ENCODE measurements around the gene PDE7B.

Gene PDE7B

DNA sequence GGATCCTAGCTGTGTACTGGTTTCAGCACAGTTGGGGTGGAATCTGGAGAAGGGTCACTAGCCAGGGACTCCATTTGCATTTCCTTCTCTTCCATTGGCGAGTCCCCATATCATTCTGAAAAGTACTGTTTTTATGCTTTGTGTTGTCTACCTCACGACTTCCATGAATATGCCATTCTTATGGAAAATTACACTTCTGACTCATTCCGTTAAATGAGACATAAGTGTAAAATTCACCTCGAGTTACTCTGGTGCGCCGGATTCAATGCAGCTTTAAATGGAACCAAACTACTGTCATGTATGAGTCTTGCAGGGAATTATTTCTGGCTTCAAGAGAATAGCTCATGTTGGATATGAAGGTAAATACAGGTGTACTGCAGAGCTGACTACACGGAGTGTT lies 99.2 kb downstream of the PDE7B start:
- H3K4me3 Mint-ChIP-seq: no peak overlapping the region
- H3K36me3 Mint-ChIP-seq: no peaks in the 10 kb centered on the region
- H3K27me3 Mint-ChIP-seq: no peaks in the 10 kb centered on the region
- no peaks in the 10 kb centered on the region for H3K9me3 Mint-ChIP-seq (ENCODE audit: low read depth)
- H3K27ac Mint-ChIP-seq: no peak overlapping the region
- no peaks in the 10 kb centered on the region for H3K4me1 Mint-ChIP-seq (ENCODE audit: low read depth)

DNA sequence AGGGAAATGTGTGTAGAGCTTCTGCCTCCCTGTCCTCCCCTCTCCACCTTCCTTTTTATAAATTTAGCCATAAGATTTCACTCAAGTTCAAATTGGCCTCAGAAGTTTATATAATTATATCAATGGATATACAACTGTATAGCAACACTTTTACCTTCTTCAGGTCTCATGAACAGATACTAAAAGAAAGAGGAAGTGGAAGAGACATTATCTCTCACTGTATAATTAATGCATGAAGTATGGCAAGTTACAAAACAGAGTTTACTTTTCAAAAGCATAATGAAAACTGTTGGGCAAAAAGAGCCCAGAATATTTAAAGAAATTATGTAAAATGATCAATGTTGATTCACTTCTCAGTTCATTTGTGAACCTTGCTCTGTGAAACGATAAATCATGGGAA lies 99.7 kb downstream of the PDE7B start:
- no peaks in the 10 kb centered on the region for H3K27me3 Mint-ChIP-seq
- H3K4me3 Mint-ChIP-seq: no peak overlapping the region
- H3K36me3 Mint-ChIP-seq: no peaks in the 10 kb centered on the region
- H3K9me3 Mint-ChIP-seq (ENCODE audit: low read depth): no peaks in the 10 kb centered on the region
- H3K27ac Mint-ChIP-seq: no peak overlapping the region
- no peaks in the 10 kb centered on the region for H3K4me1 Mint-ChIP-seq (ENCODE audit: low read depth)

DNA sequence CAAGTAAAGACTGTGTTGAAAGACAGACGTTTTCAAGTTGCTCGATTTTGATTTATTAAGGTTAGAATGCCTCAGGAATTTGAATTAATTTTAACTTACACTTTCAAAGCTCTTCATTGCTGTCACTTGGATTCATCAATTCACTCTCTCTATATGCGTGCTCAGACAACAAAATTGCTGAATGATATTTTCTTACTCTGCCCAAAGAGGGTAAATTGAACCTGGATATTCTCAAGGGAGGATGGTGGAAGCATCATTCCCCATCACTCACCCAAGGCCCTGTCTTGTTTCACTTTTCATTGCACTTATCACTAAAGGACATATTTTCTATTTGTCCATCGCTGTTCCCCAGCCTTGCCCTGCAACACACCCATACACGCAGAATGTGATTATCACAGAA lies 102.3 kb downstream of the PDE7B start:
- no peak overlapping the region for H3K4me3 Mint-ChIP-seq
- no peaks in the 10 kb centered on the region for H3K27me3 Mint-ChIP-seq
- no peak overlapping the region for H3K27ac Mint-ChIP-seq
- H3K36me3 Mint-ChIP-seq: no peaks in the 10 kb centered on the region
- H3K4me1 Mint-ChIP-seq (ENCODE audit: low read depth): no peaks in the 10 kb centered on the region
- H3K9me3 Mint-ChIP-seq (ENCODE audit: low read depth): no peaks in the 10 kb centered on the region

- H3K27ac Mint-ChIP-seq: no peak overlapping the region
- H3K4me1 Mint-ChIP-seq (ENCODE audit: low read depth): no peaks in the 10 kb centered on the region
- no peaks in the 10 kb centered on the region for H3K27me3 Mint-ChIP-seq
Observed at GRCh38 chr6:135955099-135955498, 103.6 kb downstream of the PDE7B start.

DNA sequence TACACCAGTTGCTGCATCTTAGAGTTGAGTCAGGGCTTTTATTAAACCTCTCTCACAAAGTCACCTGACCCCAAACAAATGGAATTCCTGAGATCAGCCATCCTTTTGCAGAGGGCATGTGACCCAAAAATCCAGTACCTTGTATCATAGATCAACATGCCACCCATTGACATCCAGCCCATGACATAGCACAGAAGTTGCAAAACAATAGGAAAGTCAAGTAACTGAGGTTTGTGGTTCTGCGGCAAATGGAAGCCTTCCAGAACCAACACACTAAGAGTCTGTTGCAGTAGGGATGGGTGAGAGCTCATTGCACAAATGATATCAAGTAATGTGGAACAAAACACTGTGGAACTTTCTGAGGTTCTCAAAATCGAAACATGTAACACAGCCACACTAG lies 111.2 kb downstream of the PDE7B start:
- no peaks in the 10 kb centered on the region for H3K4me1 Mint-ChIP-seq (ENCODE audit: low read depth)
- H3K4me3 Mint-ChIP-seq: no peak overlapping the region
- H3K36me3 Mint-ChIP-seq: peaks cover 2% of the 10 kb centered on the region
- H3K27me3 Mint-ChIP-seq: no peaks in the 10 kb centered on the region
- peaks cover 11% of the 10 kb centered on the region for H3K9me3 Mint-ChIP-seq (ENCODE audit: low read depth)
- H3K27ac Mint-ChIP-seq: no peak overlapping the region

More at GRCh38 chr6:135955099-135955498, 103.6 kb downstream of the PDE7B start:
- Mint-ChIP-seq H3K4me3 (no peak overlapping the region), H3K36me3 (no peaks in the 10 kb centered on the region), H3K9me3 (ENCODE audit: low read depth) (no peaks in the 10 kb centered on the region)

DNA sequence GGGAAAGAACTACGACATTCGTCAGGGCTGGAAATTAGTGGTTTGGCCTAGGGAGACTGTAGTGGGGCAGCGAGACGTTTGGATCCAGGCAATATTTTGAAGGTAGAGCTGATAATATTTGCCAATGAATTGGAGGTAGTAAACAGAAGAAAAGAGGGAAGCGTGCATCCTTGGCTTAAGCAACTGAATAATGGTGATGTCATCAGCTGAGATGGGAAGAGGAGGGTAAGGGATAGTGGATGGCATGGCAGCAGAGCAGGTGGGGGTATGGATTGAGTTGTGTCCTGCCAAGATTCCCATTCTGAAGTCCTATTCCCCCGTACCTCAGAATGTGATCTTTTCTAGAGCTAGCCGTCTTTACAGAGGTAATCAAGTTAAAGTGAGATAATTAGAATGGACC lies 119.2 kb downstream of the PDE7B start:
- Mint-ChIP-seq H3K36me3 (no peaks in the 10 kb centered on the region), H3K27ac (no peak overlapping the region), H3K27me3 (no peaks in the 10 kb centered on the region), H3K4me3 (no peak overlapping the region), H3K9me3 (ENCODE audit: low read depth) (peaks cover 7% of the 10 kb centered on the region), H3K4me1 (ENCODE audit: low read depth) (no peaks in the 10 kb centered on the region)

DNA sequence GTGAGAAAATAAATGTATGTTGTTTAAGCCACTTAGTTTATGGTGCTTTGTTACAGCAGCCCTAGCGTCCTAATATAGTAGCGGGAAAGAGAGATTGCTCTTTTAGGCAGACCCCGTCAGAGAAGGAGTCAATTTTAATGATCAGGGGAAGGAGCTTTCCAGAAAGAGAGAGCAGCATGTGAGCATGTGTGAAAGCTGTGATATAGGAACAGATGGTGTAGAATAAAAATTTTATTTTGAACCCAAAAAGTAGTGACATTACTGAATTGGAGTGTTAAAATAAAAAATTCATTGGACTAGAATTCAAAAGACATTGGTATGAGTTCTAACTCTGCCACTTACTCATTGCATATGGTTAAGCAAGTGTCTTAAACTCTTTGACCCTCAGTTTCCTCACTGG lies 119.8 kb downstream of the PDE7B start:
- Mint-ChIP-seq H3K27me3 (no peaks in the 10 kb centered on the region), H3K4me3 (no peak overlapping the region), H3K36me3 (no peaks in the 10 kb centered on the region), H3K9me3 (ENCODE audit: low read depth) (peaks cover 7% of the 10 kb centered on the region), H3K4me1 (ENCODE audit: low read depth) (no peaks in the 10 kb centered on the region), H3K27ac (no peak overlapping the region)

DNA sequence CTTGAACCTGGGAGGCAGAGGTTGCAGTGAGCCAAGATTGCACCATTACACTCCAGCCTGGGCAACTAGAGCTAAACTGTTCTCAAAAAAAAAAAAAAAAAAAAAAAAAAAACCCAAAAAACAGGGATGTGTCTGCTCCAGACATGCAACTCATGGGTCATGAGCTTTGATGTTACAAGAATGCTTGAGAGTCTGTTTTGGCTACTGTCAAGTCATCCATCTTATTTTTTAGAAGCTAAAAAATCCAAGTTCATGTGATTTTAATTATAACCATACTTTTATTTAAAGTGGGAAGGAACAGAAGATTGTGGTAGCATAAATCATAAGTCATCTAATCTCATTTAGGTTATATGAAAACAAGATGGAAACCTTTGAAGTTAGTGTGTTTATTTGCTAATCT lies 120.6 kb downstream of the PDE7B start:
- Mint-ChIP-seq H3K4me3 (no peak overlapping the region), H3K27me3 (no peaks in the 10 kb centered on the region), H3K27ac (no peak overlapping the region), H3K4me1 (ENCODE audit: low read depth) (no peaks in the 10 kb centered on the region), H3K36me3 (no peaks in the 10 kb centered on the region), H3K9me3 (ENCODE audit: low read depth) (peaks cover 7% of the 10 kb centered on the region)

- Mint-ChIP-seq H3K27me3 (no peaks in the 10 kb centered on the region), H3K27ac (no peak overlapping the region), H3K4me1 (ENCODE audit: low read depth) (no peaks in the 10 kb centered on the region), H3K4me3 (no peak overlapping the region), H3K9me3 (ENCODE audit: low read depth) (peaks cover 7% of the 10 kb centered on the region), H3K36me3 (no peaks in the 10 kb centered on the region)
Observed at GRCh38 chr6:135972586-135972985, 121.1 kb downstream of the PDE7B start.

GRCh38 chr6:135974426-135974825 lies 122.9 kb downstream of the PDE7B start:
- no peaks in the 10 kb centered on the region for H3K27me3 Mint-ChIP-seq
- H3K9me3 Mint-ChIP-seq (ENCODE audit: low read depth): peaks cover 7% of the 10 kb centered on the region
- no peak overlapping the region for H3K27ac Mint-ChIP-seq
- H3K4me1 Mint-ChIP-seq (ENCODE audit: low read depth): no peaks in the 10 kb centered on the region
- H3K4me3 Mint-ChIP-seq: no peak overlapping the region
- H3K36me3 Mint-ChIP-seq: no peaks in the 10 kb centered on the region

DNA sequence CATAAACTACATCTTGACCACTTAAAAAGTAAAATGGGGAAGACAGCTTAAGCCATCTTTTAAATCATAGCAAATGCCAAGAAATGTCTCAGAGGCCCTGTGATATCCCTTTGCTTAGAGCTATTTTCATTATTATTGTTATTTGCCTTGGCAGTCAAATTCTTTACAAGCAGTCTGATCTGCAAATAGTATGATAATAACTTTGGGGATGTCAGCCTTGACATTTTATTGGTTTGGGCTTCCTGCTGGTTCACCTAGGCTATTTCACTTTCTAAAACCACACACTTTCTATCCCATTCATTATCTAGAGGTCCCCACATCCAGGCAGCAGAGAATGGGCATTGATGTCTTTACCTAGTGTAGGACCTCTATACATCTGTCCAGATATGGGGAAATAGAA lies 125.1 kb downstream of the PDE7B start:
- Mint-ChIP-seq H3K4me3 (no peak overlapping the region), H3K9me3 (ENCODE audit: low read depth) (peaks cover 7% of the 10 kb centered on the region), H3K27me3 (no peaks in the 10 kb centered on the region), H3K36me3 (no peaks in the 10 kb centered on the region), H3K4me1 (ENCODE audit: low read depth) (no peaks in the 10 kb centered on the region), H3K27ac (no peak overlapping the region)

DNA sequence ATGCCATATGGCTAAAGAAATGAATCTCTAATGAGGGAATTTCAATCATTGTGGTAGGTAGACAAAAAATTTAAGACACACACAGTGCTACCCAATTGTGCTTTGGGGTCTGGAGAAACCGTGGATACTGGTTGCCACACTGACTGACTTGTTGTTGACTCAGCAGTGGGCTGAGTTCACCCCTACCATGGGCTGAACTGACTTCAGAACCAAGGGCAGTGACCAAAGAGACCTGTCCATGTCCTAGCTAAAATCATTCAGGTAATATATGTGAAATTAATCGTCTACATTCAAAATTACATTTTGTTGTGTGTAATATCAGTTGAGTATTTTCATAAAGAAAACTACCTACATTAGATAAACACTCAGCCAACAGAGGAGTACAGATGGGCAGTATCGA lies 131.6 kb downstream of the PDE7B start:
- no peaks in the 10 kb centered on the region for H3K4me1 Mint-ChIP-seq (ENCODE audit: low read depth)
- H3K27me3 Mint-ChIP-seq: peaks cover 2% of the 10 kb centered on the region
- H3K27ac Mint-ChIP-seq: no peak overlapping the region
- H3K4me3 Mint-ChIP-seq: no peak overlapping the region
- no peaks in the 10 kb centered on the region for H3K36me3 Mint-ChIP-seq
- H3K9me3 Mint-ChIP-seq (ENCODE audit: low read depth): no peaks in the 10 kb centered on the region

DNA sequence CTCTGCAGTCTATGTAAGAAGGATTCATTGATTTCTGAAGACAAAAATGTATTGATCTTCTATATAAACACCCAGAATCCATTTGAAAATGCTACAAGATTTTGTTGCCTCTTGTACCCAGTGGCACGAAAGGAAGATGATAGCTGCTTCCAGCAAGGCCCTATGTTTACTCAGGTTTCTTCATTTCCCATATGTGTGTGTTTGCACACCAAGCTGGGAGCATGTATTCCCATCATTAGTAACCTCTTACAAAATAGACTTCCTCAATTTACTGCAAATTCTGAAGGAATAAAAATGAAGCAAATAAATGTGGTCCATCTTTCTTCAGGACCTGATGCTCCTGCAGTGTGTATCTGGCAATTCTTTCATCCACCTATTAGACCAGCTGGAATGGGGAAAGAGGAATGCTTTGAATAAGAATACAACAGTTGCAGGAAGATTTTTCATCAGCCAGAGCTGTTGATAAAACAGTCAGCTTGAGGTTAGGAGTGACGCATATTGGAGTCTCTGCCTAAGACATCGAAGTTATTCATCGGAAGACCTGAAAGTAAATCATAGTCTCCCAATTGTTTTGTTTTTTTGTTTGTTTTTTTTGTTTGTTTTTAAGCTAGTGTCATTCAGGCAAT lies 132.3 kb downstream of the PDE7B start:
- Mint-ChIP-seq H3K27ac (no peak overlapping the region), H3K4me1 (ENCODE audit: low read depth) (no peaks in the 10 kb centered on the region), H3K36me3 (no peaks in the 10 kb centered on the region), H3K9me3 (ENCODE audit: low read depth) (no peaks in the 10 kb centered on the region), H3K4me3 (no peak overlapping the region), H3K27me3 (peaks cover 2% of the 10 kb centered on the region)

DNA sequence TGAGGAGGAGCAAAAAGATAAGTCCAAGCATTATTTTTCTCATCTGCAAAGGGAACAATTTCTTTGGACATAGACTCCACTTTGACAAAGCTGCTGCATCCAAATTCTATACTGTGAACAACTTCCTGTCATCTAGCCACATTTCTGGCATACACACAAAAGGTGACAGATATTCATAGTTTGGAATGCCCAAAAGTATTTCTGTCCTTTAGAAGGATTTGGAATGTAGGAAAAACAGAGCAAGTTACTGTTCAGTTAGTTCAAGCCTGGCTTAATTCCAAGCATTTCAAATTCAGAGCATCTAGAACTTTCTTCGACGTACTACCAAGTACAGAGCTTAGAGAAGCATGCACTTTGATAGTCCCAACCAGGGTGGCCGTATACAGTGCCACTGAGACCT lies 134.0 kb downstream of the PDE7B start:
- Mint-ChIP-seq H3K27ac (no peak overlapping the region), H3K27me3 (peaks cover 2% of the 10 kb centered on the region), H3K4me3 (no peak overlapping the region)

GRCh38 chr6:135987226-135987625 lies 135.7 kb downstream of the PDE7B start:
- H3K27ac Mint-ChIP-seq: no peak overlapping the region
- H3K4me1 Mint-ChIP-seq (ENCODE audit: low read depth): no peaks in the 10 kb centered on the region
- peaks cover 4% of the 10 kb centered on the region for H3K27me3 Mint-ChIP-seq

More for the DNA sequence above, 134.0 kb downstream of the PDE7B start:
- Mint-ChIP-seq H3K36me3 (no peaks in the 10 kb centered on the region), H3K4me1 (ENCODE audit: low read depth) (no peaks in the 10 kb centered on the region), H3K9me3 (ENCODE audit: low read depth) (no peaks in the 10 kb centered on the region)

DNA sequence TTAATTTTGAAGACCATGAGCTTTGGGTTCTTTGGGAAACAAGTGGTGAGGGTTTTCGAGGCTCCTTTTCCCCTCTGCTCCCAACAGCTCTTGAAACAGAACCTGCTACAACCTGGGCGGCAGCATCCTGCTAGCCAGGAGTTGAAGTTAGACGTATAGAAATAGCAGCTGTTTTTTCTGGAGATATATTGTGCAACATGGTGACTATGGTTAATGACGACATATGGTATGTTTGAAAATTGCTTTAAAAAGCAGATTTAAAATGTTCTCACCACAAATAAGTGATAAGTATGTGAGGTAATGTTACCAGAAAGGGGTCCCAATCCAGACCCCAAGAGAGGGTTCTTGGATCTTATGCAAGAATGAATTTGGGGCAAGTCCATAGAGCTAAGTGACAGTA lies 138.9 kb downstream of the PDE7B start:
- H3K27ac Mint-ChIP-seq: no peak overlapping the region
- no peak overlapping the region for H3K4me3 Mint-ChIP-seq
- no peaks in the 10 kb centered on the region for H3K9me3 Mint-ChIP-seq (ENCODE audit: low read depth)
- no peaks in the 10 kb centered on the region for H3K4me1 Mint-ChIP-seq (ENCODE audit: low read depth)
- peaks cover 2% of the 10 kb centered on the region for H3K27me3 Mint-ChIP-seq
- no peaks in the 10 kb centered on the region for H3K36me3 Mint-ChIP-seq

More at GRCh38 chr6:135987226-135987625, 135.7 kb downstream of the PDE7B start:
- no peaks in the 10 kb centered on the region for H3K36me3 Mint-ChIP-seq
- H3K9me3 Mint-ChIP-seq (ENCODE audit: low read depth): no peaks in the 10 kb centered on the region
- no peak overlapping the region for H3K4me3 Mint-ChIP-seq

Data from activated naive CD8-positive, alpha-beta T cell (primary cell).